Fibroblast of skin of left quadriceps (primary cell): ENCODE measurements around the gene MBOAT1.
"Not testable (repeated sequence)": the region's sequence is repeated elsewhere in the genome, so short reads cannot be mapped to it uniquely, and the experiment has no call there.

Experiments
- DNase-seq, 2 experiments: peaks; one replicate each; pipeline ENCODE4 v3.0.0-alpha.2; 2013; ENCODE audit warnings: low read depth in 2 of 2

MBOAT1 gene

DNA sequence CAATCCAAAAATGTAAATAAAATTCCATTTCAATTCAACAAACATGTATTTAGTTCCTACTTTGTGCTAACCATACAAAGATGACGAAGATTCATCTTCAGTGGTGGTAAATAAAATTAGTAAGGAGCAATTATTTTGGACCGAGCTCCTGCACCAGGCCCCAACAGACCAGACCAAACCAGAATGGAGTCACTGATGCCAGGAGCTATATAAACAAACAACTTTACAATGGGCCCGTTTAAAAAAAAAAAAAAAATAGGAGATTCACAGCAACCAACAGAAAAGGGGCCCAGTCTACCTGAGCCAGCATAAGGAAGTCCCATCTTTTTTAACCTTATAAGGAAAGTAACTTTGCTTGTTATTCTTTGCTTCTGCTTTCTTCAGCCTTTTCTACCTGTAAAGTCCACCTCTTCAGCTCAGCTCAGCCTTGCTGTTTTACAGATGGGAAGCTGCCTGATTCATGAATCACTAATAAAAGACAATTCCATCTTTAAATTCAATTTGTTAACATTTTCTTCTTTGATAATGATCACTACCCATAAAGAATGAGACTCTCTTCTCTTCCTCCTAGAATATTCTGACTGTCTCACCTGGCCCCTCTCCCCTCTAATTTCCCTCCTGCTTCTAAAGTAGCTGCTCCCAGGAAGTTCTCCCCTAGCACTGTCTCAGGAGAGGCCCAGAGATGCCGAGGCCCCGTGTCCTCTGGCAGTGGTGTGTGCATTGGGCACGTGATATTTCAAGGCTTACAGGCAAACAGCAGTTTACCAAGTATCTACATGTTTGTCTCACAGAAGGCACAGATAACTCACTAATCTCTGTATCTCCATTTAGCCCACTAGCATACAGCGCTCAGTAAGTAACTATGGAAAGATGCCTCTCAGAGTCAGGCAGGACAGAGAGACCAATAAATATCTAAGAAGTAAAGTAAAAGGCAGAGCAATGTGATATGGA is 8.4 kb downstream of the MBOAT1 start:
- DNase-seq: no peak

DNA sequence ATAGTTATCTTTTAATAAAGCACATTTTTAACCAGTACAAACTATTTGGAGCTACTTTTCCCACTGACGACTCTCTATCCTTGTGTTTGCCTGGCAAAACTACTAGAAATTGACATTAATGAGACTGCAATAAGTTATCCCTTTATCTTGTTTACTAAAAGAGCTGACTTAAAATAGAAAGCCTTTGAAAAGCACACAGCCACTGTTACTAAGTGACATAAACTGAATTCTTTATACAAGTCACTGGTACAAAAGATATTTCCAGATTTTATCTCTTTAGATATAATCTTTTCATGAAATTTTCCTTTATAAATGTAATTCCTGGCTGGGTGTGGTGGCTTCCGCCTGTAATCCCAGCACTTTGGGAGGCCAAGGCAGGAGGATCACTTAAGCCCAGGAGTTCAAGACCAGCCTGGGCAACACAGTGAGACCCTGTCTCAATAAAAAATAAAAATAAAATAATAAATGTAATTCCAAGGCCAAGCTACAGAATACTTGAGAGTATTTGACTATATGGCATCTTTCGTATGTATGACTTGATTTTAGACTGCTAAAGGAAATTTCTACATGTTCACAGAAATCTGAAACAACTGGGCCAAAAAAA is 9.5 kb downstream of the MBOAT1 start:
- DNase-seq: no peak

DNA sequence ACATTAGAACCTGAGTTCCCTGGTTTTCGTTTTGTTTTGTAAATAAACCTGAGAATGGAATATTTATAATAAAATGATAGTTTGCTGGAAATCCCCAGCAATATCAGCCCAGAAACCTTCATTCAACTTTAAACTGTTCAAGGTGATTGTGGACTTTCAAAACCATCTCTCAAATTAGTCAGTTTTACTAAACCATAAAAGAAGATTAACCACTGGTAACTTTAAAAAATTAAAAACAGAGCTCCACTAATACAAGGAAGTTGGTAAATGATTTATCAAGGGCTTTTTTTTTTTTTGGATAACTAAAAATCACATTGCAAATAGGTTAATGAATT is 10.0 kb downstream of the MBOAT1 start:
- DNase-seq: no peak

DNA sequence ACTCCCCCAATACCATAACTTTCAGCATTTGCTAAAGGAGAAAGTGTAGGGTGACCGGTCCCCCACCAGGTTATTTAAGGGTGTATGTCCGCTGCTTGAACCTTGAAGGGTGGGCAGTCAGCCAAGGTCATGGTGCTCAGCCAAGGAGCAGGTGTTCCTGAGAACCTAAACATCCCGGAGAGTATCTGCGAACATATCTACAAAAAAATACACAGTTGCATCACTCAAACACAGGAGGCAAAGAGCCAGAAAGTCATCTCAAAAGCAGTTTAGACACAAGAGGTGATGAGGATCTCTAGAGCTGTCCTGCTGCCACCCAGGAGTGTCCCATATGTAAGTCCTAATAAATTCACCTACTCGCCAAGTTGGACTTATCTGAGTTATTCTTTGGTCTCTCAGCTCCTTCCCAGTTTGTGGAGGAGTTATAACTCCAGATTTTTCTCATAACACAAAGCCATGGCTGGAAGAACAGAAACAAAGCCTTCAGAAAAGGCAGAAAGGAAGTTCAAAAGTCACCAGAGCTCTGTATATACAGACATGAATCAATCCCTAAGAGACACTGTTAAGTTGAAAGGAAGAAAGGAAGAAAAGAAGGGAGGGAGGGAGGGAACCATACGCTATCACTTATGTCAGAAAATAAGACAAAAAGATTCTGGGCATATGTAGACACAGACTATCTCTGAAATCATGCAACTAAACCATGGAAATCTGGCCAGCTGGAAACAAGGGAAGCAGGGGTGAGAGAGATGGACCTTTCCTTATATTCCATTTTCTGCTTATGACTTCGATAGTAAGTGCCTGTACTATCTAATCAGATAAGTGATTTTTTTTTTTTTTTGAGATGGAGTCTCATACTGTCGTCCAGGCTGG is 11.3 kb downstream of the MBOAT1 start:
- DNase-seq: no peak

DNA sequence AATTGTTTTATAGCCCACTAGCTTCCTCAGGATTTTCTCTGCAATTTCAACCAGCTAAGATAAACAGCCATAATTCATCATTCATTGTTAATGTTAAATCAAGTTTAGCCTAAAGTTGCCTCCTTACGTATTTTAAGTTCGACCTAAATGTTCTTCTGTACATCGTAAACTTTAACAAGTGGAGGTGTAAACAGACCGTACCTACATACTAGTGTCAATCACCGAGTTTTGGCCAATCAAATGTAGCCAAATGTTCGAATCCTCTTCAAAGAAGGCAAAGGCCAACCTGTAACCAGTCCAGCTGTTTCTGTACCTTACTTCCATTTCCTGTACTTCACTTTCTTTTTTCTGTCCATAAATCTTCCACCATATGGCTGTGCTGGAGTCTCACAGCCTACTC is 13.5 kb downstream of the MBOAT1 start:
- DNase-seq: no peak

DNA sequence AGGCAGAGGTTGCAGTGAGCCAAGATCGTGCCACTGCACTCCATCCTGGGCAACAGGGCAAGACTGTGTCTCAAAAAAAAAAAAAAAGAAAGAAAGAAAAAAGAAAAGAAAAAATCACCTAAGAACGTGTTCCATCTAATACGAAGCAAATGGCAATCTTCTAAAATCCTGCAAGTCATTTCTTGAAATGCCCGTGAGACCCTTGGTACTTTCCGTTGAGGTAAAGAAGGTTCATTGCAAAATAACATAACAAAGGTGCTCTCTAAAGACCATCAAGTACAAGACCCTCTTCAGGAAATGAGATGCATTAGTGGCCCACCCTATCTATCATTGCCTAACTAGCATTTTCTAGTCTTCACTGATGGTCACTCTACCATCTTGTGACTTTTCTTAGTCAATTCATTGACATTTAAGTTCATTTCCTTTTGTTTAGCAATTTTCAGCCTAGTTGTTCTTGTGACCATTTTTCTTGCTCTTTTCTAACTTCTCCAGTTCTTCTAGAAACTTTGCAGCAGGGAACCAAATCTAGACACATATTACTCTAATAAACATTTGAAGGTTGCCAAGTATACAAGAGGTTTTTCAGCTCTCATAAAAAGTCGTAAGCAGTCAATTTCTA is 14.0 kb downstream of the MBOAT1 start:
- no peak for DNase-seq

DNA sequence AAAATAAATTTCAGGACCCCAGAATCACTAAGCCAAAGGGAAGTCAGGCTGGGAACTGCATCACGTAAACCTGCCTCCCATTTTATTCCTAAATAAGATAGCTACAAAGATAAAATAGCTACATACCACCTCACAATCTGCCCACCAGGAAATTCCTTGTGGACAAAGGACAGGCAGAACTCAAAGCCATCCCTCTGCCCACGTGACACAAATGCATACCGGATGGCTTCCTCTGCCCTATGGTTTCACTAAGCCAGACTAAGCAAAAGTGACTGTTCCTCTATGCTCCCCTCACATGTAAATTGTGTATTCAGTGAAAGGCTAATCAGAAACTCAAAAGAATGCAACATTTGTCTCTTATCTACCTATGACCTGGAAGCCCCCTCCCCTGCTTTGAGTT is 15.0 kb downstream of the MBOAT1 start:
- DNase-seq: no peak

DNA sequence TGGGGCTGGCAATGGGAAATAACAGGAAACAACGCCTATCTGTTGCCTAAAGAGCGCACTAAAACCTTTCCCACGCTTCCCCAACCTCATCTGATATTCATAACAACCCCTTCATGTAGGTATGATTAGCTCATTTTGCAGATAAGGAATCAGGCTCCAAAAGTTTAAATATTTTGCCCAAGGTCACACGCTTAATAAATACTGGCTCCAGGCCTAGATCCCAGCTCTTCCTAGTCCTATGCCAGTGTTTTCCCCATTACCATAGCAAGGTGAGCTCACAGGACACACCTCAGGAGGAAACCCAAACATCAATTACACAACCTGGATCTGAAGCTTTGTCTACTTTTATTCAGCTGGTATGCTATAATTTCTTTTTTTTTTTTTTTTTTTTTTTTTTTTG is 19.6 kb downstream of the MBOAT1 start:
- DNase-seq: no peak

DNA sequence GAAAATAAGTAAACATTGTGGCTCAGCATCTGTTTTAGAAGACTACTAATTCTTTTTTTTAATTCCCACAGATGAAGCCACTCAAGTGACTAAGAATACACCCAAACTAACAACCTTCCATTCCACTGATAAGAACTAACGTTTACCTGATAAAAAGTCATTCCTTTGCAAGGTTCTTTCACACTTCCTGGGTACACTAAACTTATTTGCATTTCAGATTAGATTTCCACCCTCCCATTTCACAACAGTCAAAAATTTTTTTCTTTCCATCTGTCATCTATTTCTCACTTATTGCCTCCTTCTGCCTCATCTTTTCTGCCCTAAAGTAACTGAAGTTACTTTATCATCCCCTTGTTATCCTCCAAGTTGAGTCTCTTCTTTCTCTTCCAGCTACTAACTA is 20.3 kb downstream of the MBOAT1 start:
- no peak for DNase-seq

DNA sequence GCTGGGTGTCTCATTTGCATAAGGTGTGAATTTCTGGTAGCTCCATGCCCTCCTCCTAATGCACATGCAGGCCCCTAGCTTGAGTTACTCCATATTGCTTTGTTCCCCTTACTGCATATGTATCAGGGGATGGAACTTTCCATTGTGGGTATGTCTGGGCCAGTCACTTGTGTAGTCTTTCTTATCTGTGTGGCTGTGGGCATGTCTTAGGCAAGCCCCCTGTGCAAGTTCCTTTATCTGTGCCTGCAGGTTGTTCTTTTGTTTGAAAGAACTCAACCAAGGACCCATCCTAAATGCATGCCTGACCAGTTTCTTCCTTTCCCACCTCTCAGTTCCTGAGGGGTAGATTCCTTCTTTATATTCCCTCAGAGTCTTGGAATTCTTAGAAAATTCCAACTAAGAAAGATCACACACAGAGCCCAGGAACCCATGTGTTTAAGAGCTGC is 23.6 kb downstream of the MBOAT1 start:
- DNase-seq: no peak

DNA sequence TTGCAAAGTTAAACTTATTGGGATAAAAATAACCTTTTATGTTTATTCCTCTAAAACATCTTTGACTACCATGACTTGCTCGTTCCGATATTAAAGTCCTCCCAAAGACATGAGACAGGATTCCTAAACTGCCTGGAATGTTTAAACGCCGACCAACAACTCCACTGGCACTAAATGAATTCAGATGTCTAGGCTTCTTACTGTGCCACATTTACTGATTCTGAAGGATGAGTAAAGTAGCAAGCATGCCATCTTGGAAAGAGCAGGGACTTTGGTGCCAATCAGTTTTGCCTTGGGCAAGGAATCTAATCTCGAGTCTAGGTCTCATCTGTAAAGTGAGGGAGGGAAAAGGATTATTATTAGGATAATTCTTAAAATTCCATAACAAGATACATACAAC is 25.3 kb downstream of the MBOAT1 start:
- peak; percentile 9 to 11 for DNase-seq

DNA sequence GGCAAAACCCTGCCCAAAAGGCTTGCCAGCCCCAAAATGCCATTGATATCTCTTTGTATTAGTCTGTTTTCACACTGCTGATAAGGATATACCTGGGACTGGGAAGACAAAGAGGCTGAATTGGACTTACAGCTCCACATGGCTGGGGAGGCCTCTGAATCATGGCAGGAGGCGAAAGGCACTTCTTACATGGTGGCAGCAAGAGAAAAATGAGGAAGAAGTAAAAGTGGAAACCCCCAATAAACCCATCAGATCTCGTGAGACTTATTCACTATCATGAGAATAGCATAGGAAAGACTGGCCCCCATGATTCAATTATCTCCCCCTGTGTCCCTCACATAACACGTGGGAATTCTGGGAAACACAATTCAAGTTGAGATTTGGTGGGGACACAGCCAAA is 28.6 kb downstream of the MBOAT1 start:
- no peak for DNase-seq

DNA sequence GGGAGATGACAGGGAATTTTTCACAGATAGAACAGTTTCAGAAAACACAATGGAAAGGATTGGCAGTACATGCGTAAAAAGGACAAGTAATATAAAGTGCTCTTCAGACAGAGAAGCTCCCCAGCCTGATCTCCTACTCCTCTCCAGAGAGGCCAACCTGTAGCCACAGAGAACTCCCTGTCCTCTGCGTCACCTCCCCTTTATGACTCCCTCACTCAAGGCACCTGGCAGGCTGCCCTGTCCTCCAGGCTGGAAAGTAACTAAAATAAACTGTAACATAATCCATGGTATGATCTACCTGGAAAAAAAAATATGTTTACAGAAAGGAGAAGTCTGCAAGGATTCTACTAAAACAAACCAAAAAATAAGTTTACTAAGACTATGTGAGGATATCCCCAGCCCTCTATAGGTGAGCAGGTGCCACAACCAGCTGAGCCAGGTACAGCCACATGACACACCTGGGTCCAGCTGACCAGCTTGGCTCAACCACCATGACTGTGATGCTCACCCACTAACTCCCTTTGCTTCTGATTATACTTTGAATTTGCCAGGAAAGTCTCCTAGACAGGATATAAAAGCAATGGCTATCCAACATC is 29.2 kb downstream of the MBOAT1 start:
- DNase-seq: no peak

DNA sequence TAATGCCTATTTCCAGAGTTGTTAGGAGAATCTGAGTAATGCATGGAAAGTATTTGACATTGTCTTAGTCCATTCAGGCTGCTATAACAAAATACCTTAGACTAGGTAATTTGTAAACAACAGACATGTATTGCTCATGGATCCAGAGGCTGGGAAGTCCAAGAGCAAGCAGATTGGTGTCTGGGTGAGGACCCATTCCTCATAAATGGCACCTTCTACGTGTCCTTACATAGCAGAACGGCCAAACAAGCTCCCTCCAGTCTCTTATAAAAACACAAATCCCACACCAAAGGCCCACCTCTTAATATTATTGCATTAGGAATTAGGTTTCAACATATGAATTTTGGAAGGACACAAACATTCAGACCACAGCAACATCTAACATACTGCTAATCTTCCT is 30.2 kb downstream of the MBOAT1 start:
- DNase-seq: no peak

DNA sequence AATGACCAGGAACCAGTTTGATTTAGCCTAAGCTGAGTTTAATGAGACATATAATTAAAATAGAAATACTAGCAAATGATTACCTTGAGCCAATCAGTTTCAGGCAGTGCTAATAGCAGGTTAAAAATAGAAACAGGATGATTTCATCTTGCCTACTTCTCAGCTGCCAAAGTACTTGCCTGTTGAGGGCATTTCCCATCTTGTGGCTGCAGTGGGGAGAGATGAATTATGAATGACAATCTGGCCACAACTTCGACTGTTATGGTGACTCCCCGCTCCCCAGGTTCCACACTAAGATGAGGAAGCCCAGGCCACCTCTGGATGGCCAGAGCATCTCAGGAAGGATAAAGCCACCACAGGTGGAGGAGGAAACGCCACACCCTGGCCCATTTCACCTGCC is 31.3 kb downstream of the MBOAT1 start:
- no peak for DNase-seq

DNA sequence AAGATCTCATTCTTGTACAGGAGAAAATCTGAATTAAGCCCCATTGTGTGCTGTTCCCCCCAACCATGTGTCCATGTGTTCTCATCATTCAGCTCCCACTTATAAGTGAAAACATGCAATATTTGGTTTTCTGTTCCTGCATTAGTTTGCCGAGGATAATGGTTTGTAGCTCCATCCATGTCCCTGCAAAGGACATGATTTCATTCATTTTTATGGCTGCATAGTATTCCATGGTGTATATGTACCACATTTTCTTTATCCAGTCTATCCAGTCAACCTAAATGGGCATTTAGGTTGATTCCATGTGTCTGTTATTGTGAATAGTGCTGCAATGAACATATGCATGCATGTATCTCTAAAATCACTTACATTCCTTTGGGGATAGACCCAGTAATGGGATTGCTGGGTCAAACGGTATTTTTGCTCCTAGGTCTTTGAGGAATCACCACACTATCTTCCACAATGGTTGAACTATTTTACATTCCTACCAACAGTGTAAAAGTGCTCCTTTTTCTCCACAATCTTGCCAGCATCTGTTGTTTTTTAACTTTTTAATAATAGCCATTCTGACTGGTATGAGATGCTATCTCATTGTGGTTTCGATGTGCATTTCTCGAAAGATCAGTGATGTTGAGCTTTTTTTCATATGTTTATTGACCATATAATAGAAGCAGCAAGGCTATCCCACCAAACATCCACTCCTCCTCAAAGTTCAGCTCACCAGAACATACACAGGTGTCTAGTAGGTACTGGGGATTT is 32.8 kb downstream of the MBOAT1 start:
- DNase-seq: not testable (repeated sequence)

DNA sequence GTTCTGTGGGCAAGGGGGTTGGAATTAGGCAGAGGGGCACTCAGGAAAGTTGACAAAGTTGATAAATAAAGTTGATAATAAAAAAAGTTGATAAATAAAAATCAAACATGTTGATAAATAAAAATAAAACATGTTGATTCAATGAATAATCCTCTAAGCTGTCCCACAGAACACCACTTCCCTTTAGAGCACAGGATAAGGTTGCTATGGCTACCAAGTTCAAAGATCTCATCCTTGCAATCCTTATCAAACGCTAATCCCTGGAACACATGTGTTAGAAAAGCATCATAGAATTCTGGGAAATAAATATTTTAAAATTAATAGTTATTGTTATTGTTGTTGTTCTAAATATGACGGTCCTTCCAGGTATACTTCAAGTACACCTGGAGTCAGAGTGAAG is 33.9 kb downstream of the MBOAT1 start:
- no peak for DNase-seq

DNA sequence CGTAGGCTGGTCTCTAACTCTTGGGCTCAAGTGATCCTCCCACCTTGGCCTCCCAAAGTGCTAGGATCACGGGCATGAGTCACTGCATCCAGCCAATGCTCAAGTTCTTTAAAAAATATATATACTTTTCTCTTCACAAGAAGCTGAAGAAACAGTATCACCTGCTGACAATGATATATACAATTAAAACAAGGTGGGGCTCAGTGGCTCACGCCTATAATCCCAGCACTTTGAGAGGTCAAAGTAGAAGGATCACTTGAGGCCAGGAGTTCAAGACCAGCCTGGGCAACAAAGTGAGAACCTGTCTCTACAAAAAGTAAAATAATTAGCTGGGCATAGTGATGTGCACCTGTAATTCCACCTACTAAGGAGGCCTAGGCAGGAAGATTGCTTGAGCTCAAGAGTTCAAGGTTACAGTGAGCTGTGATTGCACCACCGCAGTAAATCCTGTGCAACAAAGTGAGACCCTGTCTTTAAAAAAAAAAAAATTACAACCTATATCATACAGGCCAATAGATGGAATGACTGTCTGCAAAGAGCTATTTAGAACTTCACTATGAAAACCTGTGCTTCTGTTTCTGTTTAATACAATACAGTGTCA is 36.4 kb downstream of the MBOAT1 start:
- DNase-seq: no peak

DNA sequence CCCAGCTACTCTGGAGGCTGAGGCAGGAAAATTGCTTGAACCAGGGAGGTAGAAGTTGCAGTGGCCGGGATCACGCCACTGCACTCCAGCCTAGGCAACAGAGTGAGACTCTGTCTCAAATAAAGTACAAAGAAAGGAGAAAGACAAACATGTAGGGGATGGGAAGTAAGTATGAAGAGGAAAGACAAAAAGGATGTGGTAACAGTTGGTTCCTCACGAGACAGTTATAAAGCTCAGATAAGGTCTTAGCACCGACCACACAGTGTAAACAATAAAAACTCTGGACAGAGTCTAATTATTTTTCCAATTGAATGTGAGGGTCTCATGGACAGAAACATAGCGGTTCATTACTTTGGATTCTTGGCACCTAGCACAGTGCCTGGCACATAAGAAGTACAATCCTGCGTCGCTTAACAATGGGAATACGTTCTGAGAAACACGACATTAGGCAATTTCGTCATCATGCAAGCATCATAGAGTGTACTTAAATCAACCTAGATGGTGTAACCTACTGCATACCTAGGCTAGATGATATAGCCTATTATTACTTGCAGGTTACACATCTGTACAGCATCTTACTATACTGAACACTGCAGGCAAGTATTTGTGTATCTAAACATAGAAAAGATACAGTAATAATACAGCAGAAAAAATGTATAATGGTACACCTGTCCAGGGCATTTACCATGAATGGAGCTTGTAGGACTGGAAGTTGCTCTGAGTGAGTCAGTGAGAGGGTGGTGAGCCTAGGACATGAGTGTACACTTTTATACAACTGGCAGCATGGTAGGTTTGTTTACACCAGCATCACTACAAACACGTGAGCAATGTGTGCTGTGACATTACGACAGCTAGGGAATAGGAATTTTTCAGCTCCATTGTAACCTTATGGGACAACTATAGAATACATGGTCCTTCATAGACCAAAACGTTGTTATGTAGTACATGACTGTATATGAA is 38.2 kb downstream of the MBOAT1 start:
- DNase-seq: no peak
